ENCODE results near the gene ZNF675.
"Not testable (repeated sequence)": the region's sequence is repeated elsewhere in the genome, so short reads cannot be mapped to it uniquely, and the experiment has no call there.

DNA sequence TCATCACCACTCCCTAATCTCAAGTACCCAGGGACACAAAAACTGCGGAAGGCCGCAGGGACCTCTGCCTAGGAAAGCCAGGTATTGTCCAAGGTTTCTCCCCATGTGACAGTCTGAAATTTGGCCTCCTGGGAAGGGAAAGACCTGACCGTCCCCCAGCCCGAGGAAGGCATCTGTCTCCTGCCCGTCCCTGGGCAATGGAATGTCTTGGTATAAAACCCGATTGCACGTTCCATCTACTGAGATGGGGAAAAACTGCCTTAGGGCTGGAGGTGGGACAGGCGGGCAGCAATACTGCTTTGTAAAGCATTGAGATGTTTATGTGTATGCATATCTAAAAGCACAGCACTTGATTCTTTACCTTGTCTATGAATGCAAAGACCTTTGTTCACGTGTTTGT lies 5.9 kb upstream of the ZNF675 start:
- TF ChIP-seq, protein P1, sequence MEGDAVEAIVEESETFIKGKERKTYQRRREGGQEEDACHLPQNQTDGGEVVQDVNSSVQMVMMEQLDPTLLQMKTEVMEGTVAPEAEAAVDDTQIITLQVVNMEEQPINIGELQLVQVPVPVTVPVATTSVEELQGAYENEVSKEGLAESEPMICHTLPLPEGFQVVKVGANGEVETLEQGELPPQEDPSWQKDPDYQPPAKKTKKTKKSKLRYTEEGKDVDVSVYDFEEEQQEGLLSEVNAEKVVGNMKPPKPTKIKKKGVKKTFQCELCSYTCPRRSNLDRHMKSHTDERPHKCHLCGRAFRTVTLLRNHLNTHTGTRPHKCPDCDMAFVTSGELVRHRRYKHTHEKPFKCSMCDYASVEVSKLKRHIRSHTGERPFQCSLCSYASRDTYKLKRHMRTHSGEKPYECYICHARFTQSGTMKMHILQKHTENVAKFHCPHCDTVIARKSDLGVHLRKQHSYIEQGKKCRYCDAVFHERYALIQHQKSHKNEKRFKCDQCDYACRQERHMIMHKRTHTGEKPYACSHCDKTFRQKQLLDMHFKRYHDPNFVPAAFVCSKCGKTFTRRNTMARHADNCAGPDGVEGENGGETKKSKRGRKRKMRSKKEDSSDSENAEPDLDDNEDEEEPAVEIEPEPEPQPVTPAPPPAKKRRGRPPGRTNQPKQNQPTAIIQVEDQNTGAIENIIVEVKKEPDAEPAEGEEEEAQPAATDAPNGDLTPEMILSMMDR (conservative IDR thresholded peaks at IDR 0.05), result not testable (repeated sequence)
- not testable (repeated sequence) for TF ChIP-seq EZH2 (IDR thresholded peaks at IDR 0.05; ENCODE audit: low read depth)

Measured in PC-9 (cell line).